H1 (cell line): ENCODE data around the gene SESN2.

Experiments
- CEBPB ChIP-seq: IDR thresholded peaks from 2 replicates; pipeline ENCODE4 v1.6.1; 2012; ENCODE audit warnings: low read depth, low read length
- EP300 ChIP-seq, 2 experiments: IDR thresholded peaks; 1 replicate in 1 of 2; 2 replicates in 1 of 2; pipeline ENCODE4 v1.6.1; 2011 to 2012; ENCODE audit warnings: low read depth in 2 of 2, low read length in 2 of 2, mild to moderate bottlenecking in 2 of 2, borderline replicate concordance in 1 of 2, inconsistent platforms in 1 of 2, moderate library complexity in 1 of 2
- EZH2 ChIP-seq: fragments of 200-600 bp; sonication (generic); IDR thresholded peaks from 2 replicates; pipeline ENCODE4 v1.7.1; 2012; ENCODE audit warnings: low read depth, mild to moderate bottlenecking, moderate library complexity, low read length, inconsistent platforms; ENCODE audit not compliant: severe bottlenecking
- FOSL1 ChIP-seq: IDR thresholded peaks from 2 replicates; pipeline ENCODE4 v1.6.1; 2011; ENCODE audit warnings: mild to moderate bottlenecking, low read depth, low read length, moderate library complexity; ENCODE audit not compliant: insufficient read depth
- GTF2F1 ChIP-seq: IDR thresholded peaks from 2 replicates; pipeline ENCODE4 v1.6.1; 2012; ENCODE audit warnings: low read depth, low read length, improper control_type of control experiment, borderline replicate concordance
- MAFK ChIP-seq: IDR thresholded peaks from 2 replicates; pipeline ENCODE4 v1.6.1; 2012; ENCODE audit warnings: low read depth, mild to moderate bottlenecking, improper control_type of control experiment, low read length
- POLR2A ChIP-seq, 2 experiments: IDR thresholded peaks; 1 replicate in 1 of 2; 2 replicates in 1 of 2; pipeline ENCODE4 v1.6.1; 2011; ENCODE audit warnings: low read depth in 2 of 2, low read length in 2 of 2, mild to moderate bottlenecking in 2 of 2; ENCODE audit errors: control extremely low read depth in 1 of 2
- POU5F1 ChIP-seq: IDR thresholded peaks from 2 replicates; pipeline ENCODE4 v1.6.1; 2011; ENCODE audit warnings: low read depth, mild to moderate bottlenecking, low read length, moderate library complexity
- SRF ChIP-seq: IDR thresholded peaks from 2 replicates; pipeline ENCODE4 v1.6.1; 2011; ENCODE audit warnings: mild to moderate bottlenecking, low read depth, low read length, moderate library complexity
- TBP ChIP-seq: IDR thresholded peaks from 2 replicates; pipeline ENCODE4 v1.6.1; 2011; ENCODE audit warnings: low read depth, low read length, improper control_type of control experiment
- TEAD4 ChIP-seq: IDR thresholded peaks from 2 replicates; pipeline ENCODE4 v1.6.1; 2012; ENCODE audit warnings: low read depth, low read length, inconsistent platforms, mixed read lengths
- TF ChIP-seq, protein P1 (sequence below), 3 experiments: IDR thresholded peaks; 1 replicate in 2 of 3; 2 replicates in 1 of 3; pipeline versions ENCODE4 v1.5.1 to v1.6.1; 2011; ENCODE audit warnings: low read length in 3 of 3, mild to moderate bottlenecking in 3 of 3, inconsistent platforms in 2 of 3, low read depth in 1 of 3, moderate library complexity in 1 of 3; ENCODE audit not compliant: insufficient read depth in 1 of 3; ENCODE audit errors: control extremely low read depth in 1 of 3
- TF ChIP-seq, protein P2 (sequence below): IDR thresholded peaks from 2 replicates; pipeline ENCODE4 v1.6.1; 2011; ENCODE audit warnings: low read depth, mild to moderate bottlenecking, low read length; ENCODE audit not compliant: insufficient read depth
- TF ChIP-seq, protein P3 (sequence below): IDR thresholded peaks from 2 replicates; pipeline ENCODE4 v1.6.1; 2012; ENCODE audit warnings: inconsistent platforms

- no peak for TF ChIP-seq EP300 (IDR thresholded peaks at IDR 0.05; ENCODE audit: borderline replicate concordance in 1 of 2, low read depth in 2 of 2, low read length in 2 of 2)
- no peak for TF ChIP-seq POLR2A (IDR thresholded peaks at IDR 0.05; ENCODE audit: control extremely low read depth in 1 of 2, low read depth in 2 of 2, low read length in 2 of 2)
- no peak for TF ChIP-seq TBP
- TF ChIP-seq, protein P1, sequence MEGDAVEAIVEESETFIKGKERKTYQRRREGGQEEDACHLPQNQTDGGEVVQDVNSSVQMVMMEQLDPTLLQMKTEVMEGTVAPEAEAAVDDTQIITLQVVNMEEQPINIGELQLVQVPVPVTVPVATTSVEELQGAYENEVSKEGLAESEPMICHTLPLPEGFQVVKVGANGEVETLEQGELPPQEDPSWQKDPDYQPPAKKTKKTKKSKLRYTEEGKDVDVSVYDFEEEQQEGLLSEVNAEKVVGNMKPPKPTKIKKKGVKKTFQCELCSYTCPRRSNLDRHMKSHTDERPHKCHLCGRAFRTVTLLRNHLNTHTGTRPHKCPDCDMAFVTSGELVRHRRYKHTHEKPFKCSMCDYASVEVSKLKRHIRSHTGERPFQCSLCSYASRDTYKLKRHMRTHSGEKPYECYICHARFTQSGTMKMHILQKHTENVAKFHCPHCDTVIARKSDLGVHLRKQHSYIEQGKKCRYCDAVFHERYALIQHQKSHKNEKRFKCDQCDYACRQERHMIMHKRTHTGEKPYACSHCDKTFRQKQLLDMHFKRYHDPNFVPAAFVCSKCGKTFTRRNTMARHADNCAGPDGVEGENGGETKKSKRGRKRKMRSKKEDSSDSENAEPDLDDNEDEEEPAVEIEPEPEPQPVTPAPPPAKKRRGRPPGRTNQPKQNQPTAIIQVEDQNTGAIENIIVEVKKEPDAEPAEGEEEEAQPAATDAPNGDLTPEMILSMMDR (IDR thresholded peaks at IDR 0.05; ENCODE audit: control extremely low read depth in 1 of 3, insufficient read depth in 1 of 3, low read depth in 1 of 3, low read length in 3 of 3) = no peak
- TF ChIP-seq SRF = no peak
- TF ChIP-seq, protein P2, sequence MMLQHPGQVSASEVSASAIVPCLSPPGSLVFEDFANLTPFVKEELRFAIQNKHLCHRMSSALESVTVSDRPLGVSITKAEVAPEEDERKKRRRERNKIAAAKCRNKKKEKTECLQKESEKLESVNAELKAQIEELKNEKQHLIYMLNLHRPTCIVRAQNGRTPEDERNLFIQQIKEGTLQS = no peak
- TF ChIP-seq, protein P3, sequence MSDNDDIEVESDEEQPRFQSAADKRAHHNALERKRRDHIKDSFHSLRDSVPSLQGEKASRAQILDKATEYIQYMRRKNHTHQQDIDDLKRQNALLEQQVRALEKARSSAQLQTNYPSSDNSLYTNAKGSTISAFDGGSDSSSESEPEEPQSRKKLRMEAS = no peak
- no peak for TF ChIP-seq GTF2F1
- TF ChIP-seq POU5F1 = no peak
- TF ChIP-seq MAFK = no peak
- TF ChIP-seq EZH2 = no peak
- TF ChIP-seq CEBPB = no peak
- TF ChIP-seq TEAD4 = no peak
- no peak for TF ChIP-seq FOSL1
Observed at GRCh38 chr1:28236656-28237322, 22.5 kb upstream of the SESN2 start.
